Spleen (tissue), 11 donors: Measurements from ENCODE around the gene C16orf90. TPM values are rescaled to one million over a fixed set of nuclear protein-coding genes. Genes with fewer than 3 reads are reported as not detected.

Source experiments
- DNase-seq: peaks from one replicate; pipeline ENCODE4 v3.0.0-alpha.2; 2020
- H3K27ac ChIP-seq, 8 donors: fragments of 200-600 bp; sonication (generic) in 7 of 8; 1 replicate in 4 of 8; 2 replicates in 4 of 8; pipeline versions ENCODE4 v1.5.0 to v1.8.0; 2016 to 2021; ENCODE audit warnings: inconsistent platforms in 4 of 8, mild to moderate bottlenecking in 4 of 8, moderate library complexity in 1 of 8
- H3K27me3 ChIP-seq, 7 donors: fragments of 200-600 bp; sonication (generic) in 6 of 7; replicated peaks in 1 of 7; 1 replicate in 4 of 7; 2 replicates in 3 of 7; pipeline versions ENCODE4 v1.5.0 to v1.8.0; 2016 to 2021; ENCODE audit warnings: inconsistent platforms in 3 of 7, mild to moderate bottlenecking in 1 of 7
- H3K36me3 ChIP-seq, 6 donors: fragments of 200-600 bp; sonication (generic) in 5 of 6; 1 replicate in 4 of 6; 2 replicates in 2 of 6; pipeline versions ENCODE4 v1.5.0 to v1.8.0; 2016 to 2021; ENCODE audit warnings: inconsistent platforms in 2 of 6
- H3K4me1 ChIP-seq, 6 donors: fragments of 200-600 bp; sonication (generic) in 5 of 6; 1 replicate in 3 of 6; 2 replicates in 3 of 6; pipeline versions ENCODE4 v1.5.0 to v1.8.0; 2016 to 2021; ENCODE audit warnings: inconsistent platforms in 3 of 6
- H3K4me3 ChIP-seq, 8 donors: fragments of 200-600 bp; sonication (generic) in 7 of 8; 1 replicate in 4 of 8; 2 replicates in 4 of 8; pipeline versions ENCODE4 v1.5.0 to v1.8.0; 2016 to 2021; ENCODE audit warnings: inconsistent platforms in 4 of 8, mild to moderate bottlenecking in 4 of 8, moderate library complexity in 2 of 8
- H3K9me3 ChIP-seq, 8 donors: fragments of 200-600 bp; sonication (generic) in 7 of 8; 1 replicate in 4 of 8; 2 replicates in 4 of 8; pipeline versions ENCODE4 v1.5.0 to v1.8.0; 2016 to 2021; ENCODE audit warnings: inconsistent platforms in 4 of 8
- POLR2A ChIP-seq, 3 donors: fragments of 450-650 bp; IDR thresholded peaks; one replicate each; pipeline ENCODE4 v1.5.1; 2017; ENCODE audit warnings: antibody characterized with exemption in 3 of 3, mild to moderate bottlenecking in 1 of 3
- POLR2AphosphoS5 ChIP-seq, 3 donors: sonication (generic); formaldehyde crosslinking; IDR thresholded peaks; one replicate each; pipeline ENCODE4 v1.5.1; 2017; ENCODE audit warnings: antibody characterized with exemption in 3 of 3
- WGBS, 5 donors: extraction: QIAGEN DNeasy Blood & Tissue Kit in 3 of 5; methylation state at CpG; one replicate each; pipeline versions ENCODE4 v1.1.5 to v1.1.7; 2013 to 2018; 5-methylcytosine and 5-hydroxymethylcytosine counted together
- intact Hi-C: fragments of 100-400 bp; cut with DNase I; formaldehyde crosslinking; loops from one replicate; pipeline ENCODE4 v1.15.0; 2023; ENCODE audit warnings: low total_unique reads
- microRNA-seq, 3 donors: library from miRNA; unstranded; fragments of <30 nt; microRNA quantifications; one replicate each; pipeline versions ENCODE4 to v1.1.0, GENCODE V29; 2019 to 2020
- polyA plus RNA-seq, 3 donors: library from polyadenylated mRNA; stranded (reverse); fragments of 200-250 nt; gene quantifications; one replicate each; pipeline ENCODE4 v1.2.1, GENCODE V29; 2013
- small RNA-seq, 4 donors: library from RNA; depleted of rRNA; stranded (forward); fragments of <200 nt; gene quantifications; one replicate each; pipeline ENCODE3, GENCODE V24; 2016
- total RNA-seq, 7 donors: library from RNA; depleted of rRNA in 3 of 7; stranded (reverse); fragments of >200 nt in 3 of 7; fragmentation: NEBNext Ultra II Directional in 4 of 7; extraction: Animal tissue kit (Norgen Biotek cat#: 25700) in 4 of 7; gene quantifications; one replicate each; pipeline versions ENCODE4 v1.1.0 to v1.2.1, GENCODE V29; 2016 to 2021
- TF ChIP-seq, protein P1 (sequence below), 11 experiments: fragments of 200-600 bp in 7 of 11; fragments of 450-650 bp in 4 of 11; sonication (generic) in 4 of 11; IDR thresholded peaks in 8 of 11; conservative IDR thresholded peaks in 3 of 11; 1 replicate in 7 of 11; 2 replicates in 4 of 11; pipeline versions ENCODE4 v1.4.0 to v1.8.0; 2016 to 2021; ENCODE audit warnings: antibody characterized with exemption in 11 of 11, inconsistent platforms in 4 of 11, mild to moderate bottlenecking in 1 of 11
- donor health status: healthy with polysubstance abuse.
- donor health status: DM: no; HTN: no; CAD: no; lungs with moderate emphysema.
- donor health status: DM: no; HTN: no; CAD: no.
- donor health status: Bipolar disorder and iron deficiency.
- donor health status: healthy.
- donor health status: DM: no; HTN: no; CAD: no.
- donor health status: DM: yes; HTN: yes; CAD: no.

Gene C16orf90
- total and polyA plus RNA-seq, 10 donors = not detected

DNA sequence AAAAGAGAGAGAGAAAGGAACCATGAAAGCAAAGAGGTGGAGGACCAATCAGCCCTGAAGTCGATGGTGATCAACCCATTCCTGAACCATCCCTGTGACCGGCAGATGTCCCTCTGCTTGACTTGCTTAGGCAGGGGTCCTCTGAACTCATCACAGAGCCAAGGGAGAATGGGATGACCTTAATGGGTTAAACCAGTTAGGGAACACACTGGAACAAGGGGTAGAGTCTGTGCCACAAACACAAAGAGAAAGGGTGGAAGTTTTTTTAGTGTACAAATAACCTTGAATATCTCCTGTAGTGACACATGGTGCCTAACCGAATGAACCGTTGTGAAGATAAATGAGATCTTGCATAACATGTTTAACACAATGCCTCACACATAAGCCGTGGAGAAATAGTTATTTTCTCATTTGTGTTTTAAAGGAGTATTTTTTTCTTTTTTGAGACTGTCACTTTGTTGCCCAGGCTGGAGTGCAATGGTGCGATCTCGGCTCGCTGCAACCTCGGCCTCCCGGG, 40.6 kb downstream of the C16orf90 start:
- Histone ChIP-seq H3K4me1 (peaks cover 14 to 60% (median 33%) of the 10 kb centered on the region in 6 donors), H3K27ac (peak overlapping the region in 1 of 8 donors; percentile 2), H3K9me3 (no peaks in the 10 kb centered on the region), H3K4me3 (no peak overlapping the region), H3K36me3 (peaks cover 0 to 20% (median 0%) of the 10 kb centered on the region in 6 donors), H3K27me3 (no peaks in the 10 kb centered on the region)
- no peak for DNase-seq
- 77 to 87% (median 83%) methylated on average over 10 of the region's 10 CpGs for WGBS, 5 donors
- TF ChIP-seq POLR2AphosphoS5 (IDR thresholded peaks at IDR 0.05) (no peak), POLR2A (IDR thresholded peaks at IDR 0.05) (no peak)
- TF ChIP-seq, protein P1, sequence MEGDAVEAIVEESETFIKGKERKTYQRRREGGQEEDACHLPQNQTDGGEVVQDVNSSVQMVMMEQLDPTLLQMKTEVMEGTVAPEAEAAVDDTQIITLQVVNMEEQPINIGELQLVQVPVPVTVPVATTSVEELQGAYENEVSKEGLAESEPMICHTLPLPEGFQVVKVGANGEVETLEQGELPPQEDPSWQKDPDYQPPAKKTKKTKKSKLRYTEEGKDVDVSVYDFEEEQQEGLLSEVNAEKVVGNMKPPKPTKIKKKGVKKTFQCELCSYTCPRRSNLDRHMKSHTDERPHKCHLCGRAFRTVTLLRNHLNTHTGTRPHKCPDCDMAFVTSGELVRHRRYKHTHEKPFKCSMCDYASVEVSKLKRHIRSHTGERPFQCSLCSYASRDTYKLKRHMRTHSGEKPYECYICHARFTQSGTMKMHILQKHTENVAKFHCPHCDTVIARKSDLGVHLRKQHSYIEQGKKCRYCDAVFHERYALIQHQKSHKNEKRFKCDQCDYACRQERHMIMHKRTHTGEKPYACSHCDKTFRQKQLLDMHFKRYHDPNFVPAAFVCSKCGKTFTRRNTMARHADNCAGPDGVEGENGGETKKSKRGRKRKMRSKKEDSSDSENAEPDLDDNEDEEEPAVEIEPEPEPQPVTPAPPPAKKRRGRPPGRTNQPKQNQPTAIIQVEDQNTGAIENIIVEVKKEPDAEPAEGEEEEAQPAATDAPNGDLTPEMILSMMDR (IDR thresholded peaks at IDR 0.05 in 8 of 11, conservative IDR thresholded peaks at IDR 0.05 in 3 of 11) = no peak
- intact Hi-C loops = no loop called here

DNA sequence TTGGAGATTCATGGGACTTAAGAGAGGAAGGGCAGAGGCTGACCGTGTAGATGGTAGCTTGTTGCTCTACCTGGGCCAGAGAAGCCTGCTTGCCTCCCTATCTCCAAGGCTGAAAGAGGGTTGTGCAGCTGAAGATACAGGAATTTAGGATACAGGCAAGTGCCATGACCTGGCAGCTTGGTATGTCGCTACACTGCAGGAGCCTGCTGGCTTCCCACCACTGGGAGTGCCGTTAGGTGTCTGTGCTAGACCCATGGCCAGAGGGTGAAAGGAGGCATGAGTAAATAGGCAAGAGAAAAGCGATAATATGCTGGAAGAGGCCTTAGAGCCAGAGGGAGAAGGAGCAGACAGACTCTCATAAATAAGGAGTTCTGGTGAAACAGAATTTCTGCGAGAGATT, 41.2 kb downstream of the C16orf90 start:
- Histone ChIP-seq H3K4me1 (peaks cover 8 to 57% (median 27%) of the 10 kb centered on the region in 6 donors), H3K27me3 (no peaks in the 10 kb centered on the region), H3K36me3 (peaks cover 0 to 26% (median 2%) of the 10 kb centered on the region in 6 donors), H3K9me3 (no peaks in the 10 kb centered on the region), H3K4me3 (no peak overlapping the region), H3K27ac (no peak overlapping the region)
- intact Hi-C loops = no loop called here
- TF ChIP-seq POLR2AphosphoS5 (IDR thresholded peaks at IDR 0.05) (no peak), POLR2A (IDR thresholded peaks at IDR 0.05) (no peak)
- TF ChIP-seq, protein P1 (IDR thresholded peaks at IDR 0.05 in 8 of 11, conservative IDR thresholded peaks at IDR 0.05 in 3 of 11) = no peak
- no peak for DNase-seq
- WGBS, 5 donors = 83 to 96% (median 92%) methylated on average over 5 of the region's 5 CpGs

DNA sequence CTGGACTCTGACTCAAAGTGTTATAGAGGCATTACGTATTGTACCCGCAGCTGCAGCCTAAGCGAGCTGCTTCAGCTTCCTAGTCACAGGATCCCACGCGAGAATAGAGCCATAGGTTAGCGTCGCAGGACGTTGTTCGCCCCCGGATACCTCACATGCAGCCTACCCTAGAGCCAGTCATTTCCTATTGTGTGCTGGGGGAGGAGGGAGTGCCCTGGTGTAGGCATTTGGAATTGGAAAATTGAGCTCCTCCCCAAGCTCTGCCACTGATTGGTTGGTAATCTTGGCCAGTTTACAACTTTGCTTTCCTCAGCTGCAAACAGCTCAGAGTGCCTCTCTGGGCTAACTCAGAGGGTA, 51.3 kb downstream of the C16orf90 start:
- TF ChIP-seq POLR2A (IDR thresholded peaks at IDR 0.05) (no peak), POLR2AphosphoS5 (IDR thresholded peaks at IDR 0.05) (no peak)
- TF ChIP-seq, protein P1 (IDR thresholded peaks at IDR 0.05 in 8 of 11, conservative IDR thresholded peaks at IDR 0.05 in 3 of 11) = peak in 1 of 11 experiments; percentile 5

More for the DNA sequence above, 51.3 kb downstream of the C16orf90 start:
- peak overlapping the region; percentile 39 to 70 (median 58) for H3K4me3 ChIP-seq
- H3K27ac ChIP-seq = peak overlapping the region; percentile 29 to 90 (median 81)
- H3K27me3 ChIP-seq = peaks cover 0 to 1% (median 0%) of the 10 kb centered on the region in 7 donors
- peaks cover 6 to 33% (median 13%) of the 10 kb centered on the region in 6 donors for H3K4me1 ChIP-seq
- WGBS, 5 donors = 19 to 61% (median 49%) methylated on average over 8 to 10 of the region's 10 CpGs
- H3K36me3 ChIP-seq = peaks cover 0 to 51% (median 15%) of the 10 kb centered on the region in 6 donors
- H3K9me3 ChIP-seq = peaks cover 0 to 26% (median 18%) of the 10 kb centered on the region in 8 donors
- DNase-seq = no peak
- intact Hi-C loops = no loop called here

Small RNAs within 50 kb of the gene (microRNA-seq; reads per million reads assigned to microRNA genes)
- 0 to 0.70 (median 0) reads per million in 3 donors for gene MIR6126

Small RNAs within 50 kb of the gene (small RNA-seq; reads per million reads assigned to genes)
- 0 reads per million in 4 donors for gene MIR6126

Other genes starting within 250 kb of the C16orf90 start
- gene MEFV, start 238.9 kb downstream of the C16orf90 start, total RNA-seq = 10 to 100 TPM; 14.9 to 61.1 (median 28.0) TPM
- gene MEFV, start 238.9 kb downstream of the C16orf90 start, polyA plus RNA-seq = 1 to 10 TPM in 2 of 3 donors, under 1 TPM in 1; 0.39 to 3.7 (median 1.2) TPM
- gene ZNF263, start 212.0 kb downstream of the C16orf90 start, total RNA-seq = 10 to 100 TPM; 27.8 to 51.9 (median 39.1) TPM
- gene ZNF263, start 212.0 kb downstream of the C16orf90 start, polyA plus RNA-seq = 10 to 100 TPM; 16.0 to 21.6 (median 19.8) TPM
- gene TIGD7, start 190.1 kb downstream of the C16orf90 start, total RNA-seq = 10 to 100 TPM in 2 of 7 donors, 1 to 10 TPM in 5; 5.8 to 12.0 (median 9.2) TPM
- 1 to 10 TPM; 3.6 to 3.8 (median 3.7) TPM for gene TIGD7, start 190.1 kb downstream of the C16orf90 start, polyA plus RNA-seq
- 10 to 100 TPM; 29.7 to 48.2 (median 42.5) TPM for gene ZNF75A, start 190.0 kb downstream of the C16orf90 start, total RNA-seq
- 10 to 100 TPM; 17.1 to 30.1 (median 24.2) TPM for gene ZNF75A, start 190.0 kb downstream of the C16orf90 start, polyA plus RNA-seq
- under 1 TPM in 3 of 7 donors, not detected in 4; 0.33 to 0.60 (median 0.37) TPM for gene OR2C1, start 139.6 kb downstream of the C16orf90 start, total RNA-seq
- gene OR2C1, start 139.6 kb downstream of the C16orf90 start, polyA plus RNA-seq = under 1 TPM in 2 of 3 donors, not detected in 1; 0.08 to 0.22 TPM
- gene ZSCAN32, start 94.5 kb downstream of the C16orf90 start, total RNA-seq = 10 to 100 TPM; 11.4 to 20.7 (median 17.4) TPM
- gene ZSCAN32, start 94.5 kb downstream of the C16orf90 start, polyA plus RNA-seq = 1 to 10 TPM; 8.5 to 9.8 (median 9.7) TPM
- gene ZNF174, start 94.3 kb downstream of the C16orf90 start, total RNA-seq = 10 to 100 TPM in 5 of 7 donors, 1 to 10 TPM in 2; 8.1 to 16.1 (median 12.5) TPM
- gene ZNF174, start 94.3 kb downstream of the C16orf90 start, polyA plus RNA-seq = 1 to 10 TPM; 3.0 to 5.9 (median 5.6) TPM
- 1 to 10 TPM; 2.4 to 4.6 (median 3.7) TPM for gene ZNF597, start 52.0 kb downstream of the C16orf90 start, total RNA-seq
- 1 to 10 TPM in 2 of 3 donors, under 1 TPM in 1; 0.78 to 1.3 (median 1.2) TPM for gene ZNF597, start 52.0 kb downstream of the C16orf90 start, polyA plus RNA-seq
- 10 to 100 TPM; 35.0 to 85.9 (median 51.2) TPM for gene NAA60, start 51.8 kb downstream of the C16orf90 start, total RNA-seq
- 10 to 100 TPM; 27.2 to 40.3 (median 33.8) TPM for gene NAA60, start 51.8 kb downstream of the C16orf90 start, polyA plus RNA-seq
- gene CLUAP1, start 5.5 kb upstream of the C16orf90 start, total RNA-seq = 10 to 100 TPM in 6 of 7 donors, 1 to 10 TPM in 1; 9.8 to 19.7 (median 14.9) TPM
- 1 to 10 TPM; 4.0 to 9.2 (median 9.0) TPM for gene CLUAP1, start 5.5 kb upstream of the C16orf90 start, polyA plus RNA-seq
- 10 to 100 TPM; 21.2 to 34.0 (median 27.4) TPM for gene NLRC3, start 81.9 kb upstream of the C16orf90 start, total RNA-seq
- 10 to 100 TPM in 2 of 3 donors, 1 to 10 TPM in 1; 8.6 to 15.2 (median 14.4) TPM for gene NLRC3, start 81.9 kb upstream of the C16orf90 start, polyA plus RNA-seq
- gene SLX4, start 116.1 kb upstream of the C16orf90 start, total RNA-seq = 1 to 10 TPM; 5.9 to 8.8 (median 7.3) TPM
- gene SLX4, start 116.1 kb upstream of the C16orf90 start, polyA plus RNA-seq = 1 to 10 TPM; 1.8 to 4.0 (median 2.4) TPM
- gene DNASE1, start 159.2 kb upstream of the C16orf90 start, total RNA-seq = 10 to 100 TPM; 23.9 to 51.9 (median 26.7) TPM
- gene DNASE1, start 159.2 kb upstream of the C16orf90 start, polyA plus RNA-seq = 10 to 100 TPM in 1 of 3 donors, 1 to 10 TPM in 2; 6.1 to 16.9 (median 8.2) TPM
- 10 to 100 TPM; 33.7 to 77.5 (median 53.7) TPM for gene TRAP1, start 222.0 kb upstream of the C16orf90 start, total RNA-seq
- 10 to 100 TPM; 43.4 to 97.1 (median 49.8) TPM for gene TRAP1, start 222.0 kb upstream of the C16orf90 start, polyA plus RNA-seq